H4 (cell line): ENCODE data around the gene SNX10. TPM values are rescaled to one million over a fixed set of nuclear protein-coding genes. Genes with fewer than 3 reads are reported as not detected.

Source experiments
- DNase-seq: peaks from one replicate; pipeline ENCODE4 v3.0.0-alpha.2; 2015; ENCODE audit warnings: low spot score
- total RNA-seq: library from RNA; depleted of rRNA; stranded (reverse); fragments of >200 nt; shearing (Covaris generic); gene quantifications from 2 replicates; pipeline ENCODE4 v1.2.3, GENCODE V29; 2014; rRNA removed

The SNX10 gene
- total RNA-seq, 1 experiment from 2014 or later: 38.2 TPM

- no peak for DNase-seq
These were observed 112.0 kb downstream of the SNX10 start for GRCh38 chr7:26403640-26404039.

DNA sequence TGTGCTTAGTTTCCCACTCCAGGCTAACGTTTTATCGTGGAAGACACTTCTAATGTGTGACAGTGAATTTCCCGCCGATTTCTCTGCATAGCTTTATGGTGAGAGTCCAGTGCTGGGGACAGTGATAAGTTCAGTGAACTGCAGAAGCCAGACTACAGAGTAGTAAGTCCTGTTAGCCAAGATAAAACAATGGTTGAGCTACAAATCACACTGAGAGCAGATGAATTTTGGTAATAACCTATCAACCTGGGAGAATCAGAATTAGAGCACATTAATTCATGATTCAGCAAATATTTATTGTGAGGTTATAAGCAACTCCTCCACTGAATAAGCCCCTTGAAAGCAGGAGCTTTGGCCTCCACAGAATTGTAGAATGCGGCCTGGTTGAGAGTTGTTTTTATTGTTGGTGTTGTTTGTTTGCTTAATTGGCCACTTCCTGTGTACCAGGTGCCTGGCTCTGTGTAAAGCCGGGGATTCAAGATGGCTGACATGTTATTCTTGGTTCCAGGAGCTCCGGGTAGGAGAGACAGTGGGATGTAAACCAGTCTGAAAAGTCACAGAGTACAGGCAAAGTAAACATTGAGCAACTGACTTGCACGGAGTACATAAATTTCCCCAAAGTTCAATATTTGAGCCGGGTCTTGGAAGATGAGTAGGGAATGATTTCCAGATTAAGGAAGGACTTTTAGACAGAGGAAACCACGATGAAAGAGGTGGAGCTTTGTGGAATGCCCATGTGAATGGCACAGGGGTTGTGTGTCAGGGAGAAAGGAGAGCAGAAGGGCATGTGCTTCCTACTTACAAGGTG is 112.7 kb downstream of the SNX10 start:
- no peak for DNase-seq

DNA sequence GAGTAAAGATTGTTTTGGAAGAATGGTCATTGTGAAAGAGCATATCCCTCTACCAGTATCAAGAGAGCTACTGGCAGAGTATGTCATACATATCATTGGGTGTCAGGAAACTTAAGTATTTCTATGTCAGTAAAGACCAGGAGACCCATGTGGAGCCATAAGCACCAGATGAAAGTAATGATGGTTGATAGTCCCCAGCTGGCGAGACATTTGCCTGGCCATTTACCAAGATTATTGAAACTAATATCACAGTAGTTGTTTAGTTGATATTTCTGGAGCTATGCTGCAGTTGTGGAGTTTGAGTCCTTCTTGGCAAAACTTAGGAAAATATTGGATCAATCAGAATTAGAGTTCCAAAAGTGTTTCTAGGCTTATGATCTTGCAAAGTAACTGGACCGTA is 114.8 kb downstream of the SNX10 start:
- no peak for DNase-seq

DNA sequence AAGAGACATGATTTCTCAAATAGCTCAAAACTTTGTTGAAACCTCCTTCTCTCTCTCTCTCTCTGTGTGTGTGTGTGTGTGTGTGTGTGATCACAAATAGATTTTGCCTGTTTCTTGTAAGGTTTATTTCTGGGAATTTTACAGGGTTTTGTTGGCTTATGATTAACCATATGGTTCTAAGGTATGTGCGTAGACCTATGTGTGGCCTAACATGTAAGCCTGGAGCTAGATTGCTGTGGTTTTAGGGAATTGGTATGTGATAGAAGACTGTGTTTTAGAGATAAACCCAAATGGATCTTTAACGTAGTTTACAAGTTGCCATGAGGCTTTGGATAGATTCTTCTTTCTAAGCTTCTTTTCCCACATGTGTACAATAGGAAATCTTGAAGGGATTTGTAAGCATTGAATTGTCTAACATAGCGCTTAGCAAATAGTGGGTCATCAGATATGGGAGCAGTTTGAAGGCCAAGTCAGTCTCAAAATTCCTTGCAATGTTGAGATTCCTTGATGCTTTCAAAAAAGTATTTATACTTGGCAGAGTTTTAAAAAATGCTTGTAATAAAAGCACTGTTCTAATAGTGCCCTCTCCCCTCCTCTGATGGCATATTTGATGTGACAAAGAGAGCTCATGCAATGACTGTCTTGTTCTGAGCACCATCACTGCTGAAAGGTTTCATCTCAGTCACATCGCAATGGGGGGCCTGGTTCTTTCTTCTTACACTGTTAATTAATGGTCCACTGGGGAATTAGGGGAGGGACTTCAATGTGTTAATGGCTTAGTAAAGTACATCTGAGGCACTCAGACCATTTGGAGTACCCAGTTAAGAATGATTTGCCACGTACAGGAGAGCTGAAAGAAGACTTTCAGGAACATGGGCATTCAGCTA is 118.2 kb downstream of the SNX10 start:
- DNase-seq: no peak

DNA sequence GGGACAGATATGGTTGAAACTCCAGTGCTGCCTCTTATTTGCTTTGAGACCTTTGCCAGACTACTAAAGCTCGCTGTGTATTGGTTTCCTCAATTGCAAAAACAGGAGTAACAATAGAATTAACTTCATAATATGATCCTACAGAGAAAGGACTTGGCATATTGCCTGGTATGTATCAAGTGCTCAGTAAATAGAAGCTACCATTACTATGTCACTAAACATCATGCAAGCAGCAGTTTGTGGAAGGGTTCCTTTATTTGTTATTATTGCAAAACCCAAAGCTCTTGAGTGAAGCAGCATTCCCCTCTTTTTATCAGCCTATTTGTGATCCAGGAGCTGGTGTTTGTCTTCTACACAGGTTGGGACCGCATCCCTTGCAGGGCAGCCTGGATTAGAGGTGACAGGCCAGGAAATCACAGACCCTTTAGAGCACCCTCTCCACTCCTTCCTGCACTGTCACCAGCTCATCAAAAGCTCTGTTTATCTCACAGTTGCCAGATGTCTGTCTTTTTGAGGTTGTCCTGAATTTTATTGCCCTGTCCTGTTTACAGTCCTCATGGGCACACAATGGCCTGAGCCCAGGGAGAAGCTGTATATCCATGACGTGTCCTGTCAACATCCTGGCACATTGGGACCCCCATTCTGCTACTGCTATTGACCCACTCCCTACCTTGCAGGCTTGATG is 121.5 kb downstream of the SNX10 start:
- DNase-seq: no peak

- no peak for DNase-seq
These were observed 124.3 kb downstream of the SNX10 start for GRCh38 chr7:26416004-26416403.

DNA sequence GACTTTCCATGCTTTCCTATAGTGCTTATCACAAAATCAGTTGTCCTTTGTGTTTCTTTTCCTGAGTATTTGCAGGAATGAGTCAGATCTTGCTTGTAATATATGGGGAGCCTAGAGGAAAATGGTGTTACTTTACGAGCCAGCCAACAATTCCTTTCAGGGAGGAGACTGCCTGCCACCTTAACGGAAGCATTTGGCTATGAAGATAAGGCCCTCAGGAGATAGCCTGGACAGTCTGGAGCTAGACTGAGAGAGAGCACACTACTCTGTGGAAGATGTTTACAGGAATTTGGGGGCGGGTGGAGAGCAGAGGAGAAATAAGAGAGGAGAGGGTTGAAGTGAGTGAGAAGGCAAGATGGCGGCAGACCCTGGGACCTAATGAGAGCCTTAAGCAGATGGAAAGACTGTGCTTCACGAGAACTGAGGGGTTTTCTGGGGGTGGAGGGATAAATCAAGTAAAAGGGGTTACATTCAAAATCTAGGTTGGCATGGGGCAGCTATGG is 126.3 kb downstream of the SNX10 start:
- no peak for DNase-seq

DNA sequence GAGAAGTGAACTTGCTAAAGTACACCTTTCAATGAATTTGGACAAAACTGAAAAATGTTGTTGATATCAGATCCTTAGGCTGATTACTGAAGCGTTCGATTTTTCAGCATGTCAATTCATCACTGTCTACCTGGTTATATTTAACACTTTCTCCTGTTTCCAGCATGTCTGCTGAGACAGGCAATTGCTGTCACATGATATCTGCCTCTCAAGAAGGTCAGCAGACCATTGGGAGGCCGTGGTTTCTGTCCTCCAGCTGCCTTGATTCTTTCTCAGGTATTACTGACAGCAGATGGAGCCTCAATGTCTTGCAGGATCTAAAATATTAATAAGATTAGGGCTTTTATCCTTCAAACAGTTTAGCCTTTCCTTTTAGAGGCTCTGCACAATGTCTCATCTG is 127.5 kb downstream of the SNX10 start:
- DNase-seq: no peak

- no peak for DNase-seq
These were observed 128.9 kb downstream of the SNX10 start for GRCh38 chr7:26420422-26421019.

GRCh38 chr7:26422761-26423160 is 131.1 kb downstream of the SNX10 start:
- no peak for DNase-seq

GRCh38 chr7:26423436-26423835 is 131.8 kb downstream of the SNX10 start:
- no peak for DNase-seq

Other genes with a start within 250 kb of the SNX10 start
- 34.1 and 34.9 TPM in 2 replicates for gene NFE2L3, start 139.7 kb upstream of the SNX10 start, total RNA-seq
- 178 and 335 TPM in 2 replicates for gene HNRNPA2B1, start 91.1 kb upstream of the SNX10 start, total RNA-seq
- gene CBX3, start 90.1 kb upstream of the SNX10 start, total RNA-seq: 516 and 552 TPM in 2 replicates